Measurements from ENCODE around the gene HMGN5. TPM values are rescaled to one million over a fixed set of nuclear protein-coding genes. Genes with fewer than 3 reads are reported as not detected.

Gene HMGN5
- total and polyA plus RNA-seq, 7 donors = 5.3 to 23.5 (median 11.8) TPM

DNA sequence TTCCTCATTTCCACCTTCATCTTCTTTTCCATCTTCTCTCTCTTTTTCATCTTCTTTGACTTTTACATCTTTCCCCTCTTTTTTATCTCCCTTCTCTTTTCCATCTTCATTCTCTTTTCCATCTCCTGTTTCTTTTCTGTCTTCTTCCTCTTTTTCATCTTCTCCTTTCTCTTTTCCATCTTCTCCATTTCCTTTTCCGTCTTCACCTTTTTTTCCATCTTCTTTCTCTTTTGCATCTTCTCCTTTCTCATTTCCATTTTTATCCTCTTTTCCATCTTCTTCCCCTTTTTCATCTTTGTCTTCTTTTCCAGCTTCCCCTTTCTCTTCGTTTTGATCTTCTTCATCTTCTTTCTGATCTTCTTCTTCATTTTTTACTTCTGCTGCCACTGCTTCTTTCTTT, 87.0 kb downstream of the HMGN5 start:
- Histone ChIP-seq H3K9me3 (no peaks in the 10 kb centered on the region), H3K27me3 (no peaks in the 10 kb centered on the region), H3K36me3 (no peaks in the 10 kb centered on the region), H3K4me1 (peaks cover 0 to 2% (median 0%) of the 10 kb centered on the region in 4 donors), H3K4me3 (no peak overlapping the region), H3K27ac (no peak overlapping the region)
- intact Hi-C loops (cut with DNase I) = no loop called here
- 74 to 80% methylated on average over 2 of the region's 2 CpGs for WGBS, 2 donors
- TF ChIP-seq POLR2A (IDR thresholded peaks at IDR 0.05) = no peak
- no peak for TF ChIP-seq POLR2AphosphoS5 (IDR thresholded peaks at IDR 0.05)
- TF ChIP-seq, protein P1, sequence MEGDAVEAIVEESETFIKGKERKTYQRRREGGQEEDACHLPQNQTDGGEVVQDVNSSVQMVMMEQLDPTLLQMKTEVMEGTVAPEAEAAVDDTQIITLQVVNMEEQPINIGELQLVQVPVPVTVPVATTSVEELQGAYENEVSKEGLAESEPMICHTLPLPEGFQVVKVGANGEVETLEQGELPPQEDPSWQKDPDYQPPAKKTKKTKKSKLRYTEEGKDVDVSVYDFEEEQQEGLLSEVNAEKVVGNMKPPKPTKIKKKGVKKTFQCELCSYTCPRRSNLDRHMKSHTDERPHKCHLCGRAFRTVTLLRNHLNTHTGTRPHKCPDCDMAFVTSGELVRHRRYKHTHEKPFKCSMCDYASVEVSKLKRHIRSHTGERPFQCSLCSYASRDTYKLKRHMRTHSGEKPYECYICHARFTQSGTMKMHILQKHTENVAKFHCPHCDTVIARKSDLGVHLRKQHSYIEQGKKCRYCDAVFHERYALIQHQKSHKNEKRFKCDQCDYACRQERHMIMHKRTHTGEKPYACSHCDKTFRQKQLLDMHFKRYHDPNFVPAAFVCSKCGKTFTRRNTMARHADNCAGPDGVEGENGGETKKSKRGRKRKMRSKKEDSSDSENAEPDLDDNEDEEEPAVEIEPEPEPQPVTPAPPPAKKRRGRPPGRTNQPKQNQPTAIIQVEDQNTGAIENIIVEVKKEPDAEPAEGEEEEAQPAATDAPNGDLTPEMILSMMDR (IDR thresholded peaks at IDR 0.05) = no peak
- no peak for TF ChIP-seq EP300 (IDR thresholded peaks at IDR 0.05)
- no peak for DNase-seq

DNA sequence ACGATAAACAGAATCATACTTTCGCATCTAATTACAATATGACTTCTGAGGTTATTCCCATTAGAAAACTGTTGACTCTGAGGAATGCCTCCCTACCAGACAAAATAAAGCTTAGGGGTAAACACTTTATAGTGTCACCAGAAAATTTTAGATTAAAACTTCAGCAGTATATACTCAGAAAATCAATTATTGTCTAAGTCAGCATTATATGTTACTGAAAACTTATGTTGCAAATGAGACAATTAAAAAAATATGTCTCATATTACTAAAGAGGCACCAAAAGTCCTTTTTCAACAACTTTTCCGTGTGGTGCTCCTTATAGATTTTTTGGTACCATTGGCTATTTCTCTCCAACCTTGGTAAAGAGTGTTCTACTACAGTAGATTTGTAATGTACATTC, 91.4 kb downstream of the HMGN5 start:
- Histone ChIP-seq H3K27me3 (no peaks in the 10 kb centered on the region), H3K4me1 (no peaks in the 10 kb centered on the region), H3K9me3 (no peaks in the 10 kb centered on the region), H3K4me3 (no peak overlapping the region), H3K36me3 (no peaks in the 10 kb centered on the region), H3K27ac (no peak overlapping the region)
- 94 to 96% methylated on average over 3 of the region's 3 CpGs for WGBS, 2 donors
- intact Hi-C loops (cut with DNase I) = no loop called here
- no peak for DNase-seq
- TF ChIP-seq POLR2A (IDR thresholded peaks at IDR 0.05) (no peak), EP300 (IDR thresholded peaks at IDR 0.05) (no peak), POLR2AphosphoS5 (IDR thresholded peaks at IDR 0.05) (no peak)
- TF ChIP-seq, protein P1 (IDR thresholded peaks at IDR 0.05) = no peak

DNA sequence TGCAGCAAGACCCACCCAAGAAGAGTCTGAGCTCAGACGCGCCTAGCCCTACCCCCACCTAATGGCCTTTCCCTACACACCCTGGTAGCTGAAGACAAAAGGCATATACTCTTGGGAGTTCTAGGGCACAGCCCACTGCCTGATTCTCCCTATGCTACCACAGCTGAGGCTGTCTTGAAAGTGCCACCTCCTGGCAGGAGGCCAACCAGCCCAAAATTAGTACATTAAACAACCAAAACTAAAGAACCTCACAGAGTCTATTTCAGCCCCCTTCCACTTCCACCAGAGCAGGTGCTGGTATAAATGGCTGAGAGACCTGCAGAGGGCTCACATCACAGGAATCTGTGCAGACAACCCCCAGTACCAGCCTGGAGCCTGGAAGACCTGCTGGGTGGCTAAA, 119.1 kb downstream of the HMGN5 start:
- TF ChIP-seq POLR2AphosphoS5 (IDR thresholded peaks at IDR 0.05) (no peak), EP300 (IDR thresholded peaks at IDR 0.05) (no peak), POLR2A (IDR thresholded peaks at IDR 0.05) (no peak)
- TF ChIP-seq, protein P1 (IDR thresholded peaks at IDR 0.05) = no peak
- no peak overlapping the region for H3K4me3 ChIP-seq
- H3K4me1 ChIP-seq = no peaks in the 10 kb centered on the region
- H3K9me3 ChIP-seq = no peaks in the 10 kb centered on the region
- no peaks in the 10 kb centered on the region for H3K36me3 ChIP-seq
- DNase-seq = no peak
- no peak overlapping the region for H3K27ac ChIP-seq
- intact Hi-C loops (cut with DNase I) = no loop called here
- 100% methylated on average over 2 of the region's 2 CpGs for WGBS, 2 donors
- no peaks in the 10 kb centered on the region for H3K27me3 ChIP-seq

Other genes with a start within 250 kb of the HMGN5 start
- 100 to 1,000 TPM; 358 to 452 (median 373) TPM for gene SH3BGRL, start 189 bp upstream of the HMGN5 start, total RNA-seq
- 100 to 1,000 TPM in 1 of 3 donors, 10 to 100 TPM in 2; 66.0 to 112 (median 83.5) TPM for gene SH3BGRL, start 189 bp upstream of the HMGN5 start, polyA plus RNA-seq